Cortex of kidney (tissue), 1 donor: Measurements from ENCODE around the gene CFAP92.
"Not testable (repeated sequence)": the region's sequence is repeated elsewhere in the genome, so short reads cannot be mapped to it uniquely, and the experiment has no call there.

Source experiments
- DNase-seq: peaks from one replicate; lab custom pipeline; 2025; lab: John Stamatoyannopoulos, UW

CFAP92 gene

DNA sequence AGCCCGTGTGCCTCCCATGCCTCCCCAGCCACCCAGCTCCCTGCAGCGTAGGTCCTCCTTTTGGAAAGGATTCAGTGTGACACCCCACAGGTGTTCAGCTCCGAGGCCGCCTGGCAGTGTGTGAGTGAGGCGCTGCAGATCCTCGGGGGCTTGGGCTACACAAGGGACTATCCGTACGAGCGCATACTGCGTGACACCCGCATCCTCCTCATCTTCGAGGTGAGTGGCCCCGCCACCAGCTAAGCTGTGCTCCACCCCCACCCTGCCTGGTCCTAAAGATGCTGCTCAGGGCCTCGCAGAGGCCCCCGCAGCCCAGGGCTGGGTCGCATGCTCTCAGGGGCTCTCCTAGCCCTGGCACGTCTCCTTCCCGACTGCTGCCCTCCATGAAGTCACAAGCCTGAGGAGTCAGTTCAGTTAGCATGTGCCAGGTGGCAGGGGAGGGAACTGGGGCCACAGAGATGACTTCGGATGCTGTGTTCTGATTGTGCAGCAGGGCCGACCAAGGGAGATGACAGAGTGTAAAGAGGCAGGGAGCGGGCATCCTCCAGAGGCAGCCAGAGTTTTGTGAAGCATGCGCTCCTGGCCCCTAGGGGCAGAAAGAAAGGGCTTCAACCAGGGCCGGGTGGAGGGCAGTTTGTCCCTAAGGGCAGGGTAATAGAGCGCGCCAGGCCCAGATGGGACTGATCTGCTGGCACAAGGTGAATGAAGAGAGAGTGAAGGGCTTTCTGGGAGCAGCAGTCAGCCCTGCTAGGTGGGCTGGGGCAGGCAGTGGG is 87.7 kb downstream of the CFAP92 start:
- DNase-seq = no peak

DNA sequence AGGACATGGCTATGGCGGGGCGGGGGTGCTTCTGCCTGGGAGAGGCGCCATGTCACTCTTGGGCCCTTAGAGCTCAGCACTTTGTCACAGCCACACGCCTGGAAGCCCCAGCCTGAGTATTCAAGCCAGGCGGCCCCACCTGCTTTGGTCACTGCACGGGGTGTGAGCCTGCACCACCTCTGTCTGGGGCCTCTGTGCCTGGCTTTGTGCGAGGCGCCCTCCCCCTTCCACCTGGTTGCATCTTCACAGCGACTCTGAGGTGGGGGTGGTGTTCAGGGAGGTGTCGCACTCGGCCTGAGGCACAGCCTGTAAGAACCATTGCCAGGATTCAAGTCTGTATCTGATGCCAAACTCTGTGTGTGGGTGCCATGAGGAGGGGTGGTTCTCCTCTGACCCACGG is 90.4 kb downstream of the CFAP92 start:
- no peak for DNase-seq

DNA sequence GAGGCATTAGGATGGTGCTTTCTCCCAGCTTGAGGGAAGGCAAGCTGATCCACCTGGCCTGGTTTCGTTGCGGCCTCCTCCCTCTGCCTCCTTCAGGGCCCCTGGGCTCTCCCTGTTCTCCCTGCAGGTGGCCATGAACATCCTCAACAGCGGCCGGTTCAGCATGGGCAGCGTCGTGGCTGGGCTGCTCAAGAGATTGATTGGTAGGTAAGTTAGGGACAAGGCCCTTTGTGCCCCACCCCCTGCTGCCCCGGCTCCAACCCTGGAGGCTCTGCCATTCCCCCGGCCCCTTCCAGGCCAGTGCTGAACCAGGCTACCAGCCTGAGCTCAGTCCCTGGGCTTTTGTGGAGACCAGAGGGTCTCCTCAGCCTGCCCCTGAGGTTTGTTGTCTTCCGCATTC is 91.5 kb downstream of the CFAP92 start:
- DNase-seq = no peak

DNA sequence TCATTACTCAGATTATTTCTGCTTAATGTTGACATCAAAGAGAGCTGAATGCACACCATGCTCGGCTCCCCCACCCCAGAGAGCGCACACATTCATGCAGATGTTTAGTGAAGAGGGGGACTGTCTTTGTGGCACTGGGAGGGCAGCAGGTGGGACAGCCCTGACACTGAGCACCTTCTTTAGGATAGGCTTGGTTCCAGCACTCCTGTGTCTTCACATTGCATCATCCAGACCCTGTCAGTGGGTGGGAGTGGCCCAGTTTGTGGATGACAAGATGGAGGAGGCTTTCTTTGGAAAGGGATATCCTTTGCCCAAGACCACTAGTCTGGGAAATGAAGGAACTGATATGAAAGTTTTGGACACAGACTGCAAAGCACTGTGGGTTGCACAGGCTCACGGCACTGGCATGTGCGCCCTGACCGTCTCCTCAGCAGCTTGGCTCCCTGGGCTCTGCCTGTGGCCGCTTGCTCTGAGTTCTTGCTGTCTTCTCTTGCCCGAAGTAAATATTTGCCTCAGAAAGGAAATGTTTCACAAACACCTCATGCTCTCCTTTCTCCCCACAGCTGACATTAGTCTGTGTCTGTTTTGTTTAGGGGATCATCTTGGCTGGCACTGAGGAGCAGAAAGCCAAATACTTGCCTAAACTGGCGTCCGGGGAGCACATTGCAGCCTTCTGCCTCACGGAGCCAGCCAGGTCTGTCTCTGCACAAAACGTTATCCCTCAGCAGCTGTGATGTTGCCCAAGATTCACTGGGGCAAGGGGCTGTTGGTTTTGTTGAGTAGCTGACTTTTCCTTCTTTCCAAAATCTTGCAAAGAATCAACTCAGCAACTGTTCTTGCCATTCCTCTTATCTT is 97.8 kb downstream of the CFAP92 start:
- DNase-seq = no peak

DNA sequence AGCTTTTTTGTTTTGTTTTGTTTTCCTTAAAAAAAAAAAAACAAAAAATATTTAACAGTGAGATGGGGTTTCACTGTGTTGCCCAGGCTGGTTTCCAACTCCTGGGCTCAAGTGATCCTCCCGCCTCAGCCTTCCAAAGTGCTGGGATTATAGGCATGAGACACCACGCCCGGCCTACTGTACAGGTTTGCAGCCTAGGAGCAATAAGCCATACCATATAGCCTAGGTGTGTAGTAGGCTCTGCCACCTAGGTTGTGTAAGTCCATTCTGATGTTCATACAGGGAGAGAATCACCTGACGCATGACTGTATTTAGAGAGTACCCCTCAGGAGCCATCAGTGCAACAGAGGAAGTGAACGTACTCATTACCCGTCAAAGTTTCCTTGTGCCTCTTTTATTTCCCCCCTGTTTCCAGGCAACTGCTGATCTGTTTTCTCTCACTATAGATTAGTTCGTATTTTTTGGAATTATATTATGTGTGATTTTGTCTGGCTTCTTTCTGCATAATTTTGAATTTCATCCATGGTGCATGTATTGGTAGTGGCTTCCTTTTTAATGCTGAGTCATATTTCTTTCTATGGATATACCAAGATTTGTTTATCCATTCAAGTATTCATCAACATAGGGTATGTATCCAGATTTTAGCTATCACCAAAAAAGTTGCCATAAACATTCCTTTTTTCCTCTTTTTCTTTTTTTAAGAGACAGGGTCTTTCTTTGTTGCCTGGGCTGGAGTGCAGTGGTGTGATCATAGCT is 104.6 kb downstream of the CFAP92 start:
- no peak for DNase-seq

DNA sequence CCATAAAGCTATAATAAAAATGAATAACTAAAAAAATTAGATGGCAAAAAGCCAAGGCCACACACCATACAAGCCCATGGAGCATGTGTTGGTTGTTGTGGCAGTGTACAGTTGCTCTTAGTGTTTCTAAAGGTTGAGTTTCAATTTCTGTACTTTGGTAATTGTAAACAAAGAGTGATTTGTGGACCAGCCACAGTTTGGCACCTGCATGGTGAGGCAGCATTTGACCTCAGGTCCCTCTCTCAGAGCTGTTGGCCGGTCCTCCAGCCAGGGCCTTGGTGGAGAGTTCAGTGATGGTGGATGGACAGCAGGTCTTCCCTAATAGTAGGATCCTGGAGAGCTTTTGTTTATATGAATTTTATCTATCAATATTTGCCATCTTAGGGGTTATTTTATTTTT is 108.9 kb downstream of the CFAP92 start:
- DNase-seq = no peak

DNA sequence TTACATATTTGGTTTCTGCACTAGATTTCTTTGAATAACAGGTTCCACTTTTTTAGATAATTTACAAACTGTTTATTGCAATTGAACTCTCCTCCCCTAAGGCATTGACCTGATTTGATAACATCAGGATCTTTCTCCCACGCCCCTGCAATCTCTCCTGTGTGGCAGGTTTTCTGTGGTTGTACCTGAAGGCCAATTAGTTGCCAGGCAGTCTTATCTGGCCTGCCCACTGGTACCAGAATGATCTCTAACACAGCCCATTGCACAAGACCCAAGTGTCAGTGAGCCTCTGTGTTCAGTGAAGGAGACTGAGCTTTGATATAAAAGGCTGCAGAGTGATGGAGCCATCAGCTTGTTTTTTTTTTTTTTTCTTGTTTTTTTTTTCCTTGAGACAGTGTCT is 111.2 kb downstream of the CFAP92 start:
- DNase-seq = no peak

DNA sequence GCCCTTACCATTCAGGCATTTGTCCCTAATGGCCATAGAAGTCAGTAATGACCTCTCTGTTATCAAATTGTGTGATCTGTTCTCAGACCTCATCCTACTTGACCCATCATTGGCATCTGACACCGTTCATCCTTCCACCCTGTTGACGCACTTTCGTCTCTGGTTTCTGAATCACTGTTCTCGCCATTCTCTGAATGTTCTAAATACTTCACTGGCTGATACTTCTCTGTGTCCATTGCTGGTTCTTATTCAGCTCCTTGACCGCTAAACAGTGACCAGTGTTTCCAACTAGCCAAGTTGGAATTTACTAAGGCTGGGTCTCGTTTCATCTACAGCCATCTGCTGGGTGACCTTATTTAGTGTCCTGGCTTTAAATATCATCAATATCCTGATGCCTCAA is 112.3 kb downstream of the CFAP92 start:
- DNase-seq = no peak

DNA sequence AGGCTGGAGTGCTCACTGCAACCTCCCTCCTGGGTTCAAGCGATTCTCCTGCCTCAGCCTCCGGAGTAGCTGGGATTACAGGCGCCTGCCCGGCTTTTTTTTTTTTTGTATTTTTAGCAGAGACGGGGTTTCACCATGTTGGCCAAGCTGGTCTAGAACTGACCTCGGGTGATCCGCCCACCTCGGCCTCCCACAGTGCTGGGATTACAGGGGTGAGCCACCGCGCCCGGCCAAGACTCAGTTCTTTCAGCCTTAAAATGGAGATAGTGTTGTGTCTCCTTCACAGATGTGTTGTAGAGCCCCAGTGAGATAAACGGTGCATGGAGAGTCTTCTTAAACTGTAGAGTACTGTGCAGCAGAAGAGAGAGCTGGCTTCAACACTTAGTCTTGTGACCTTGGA is 113.4 kb downstream of the CFAP92 start:
- not testable (repeated sequence) for DNase-seq

DNA sequence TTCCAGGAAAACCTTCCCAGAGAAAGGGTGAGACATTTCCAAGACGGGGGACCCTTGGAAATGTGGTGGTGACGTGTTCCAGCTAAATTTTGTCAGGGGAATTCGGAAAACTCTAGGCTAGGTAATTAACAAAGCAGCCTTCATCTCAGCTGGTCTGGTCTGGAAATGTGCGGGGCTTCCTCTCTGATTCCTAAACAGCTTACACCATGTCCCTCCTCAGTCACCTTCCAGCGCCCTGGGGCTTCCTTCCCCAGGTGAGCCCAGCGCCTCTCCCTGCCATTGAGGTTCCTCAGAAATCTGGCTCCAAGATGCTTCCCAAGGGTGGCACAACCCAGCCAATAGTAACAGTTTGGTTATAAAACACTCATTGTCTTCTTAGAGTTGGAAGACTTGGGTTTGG is 113.9 kb downstream of the CFAP92 start:
- no peak for DNase-seq

DNA sequence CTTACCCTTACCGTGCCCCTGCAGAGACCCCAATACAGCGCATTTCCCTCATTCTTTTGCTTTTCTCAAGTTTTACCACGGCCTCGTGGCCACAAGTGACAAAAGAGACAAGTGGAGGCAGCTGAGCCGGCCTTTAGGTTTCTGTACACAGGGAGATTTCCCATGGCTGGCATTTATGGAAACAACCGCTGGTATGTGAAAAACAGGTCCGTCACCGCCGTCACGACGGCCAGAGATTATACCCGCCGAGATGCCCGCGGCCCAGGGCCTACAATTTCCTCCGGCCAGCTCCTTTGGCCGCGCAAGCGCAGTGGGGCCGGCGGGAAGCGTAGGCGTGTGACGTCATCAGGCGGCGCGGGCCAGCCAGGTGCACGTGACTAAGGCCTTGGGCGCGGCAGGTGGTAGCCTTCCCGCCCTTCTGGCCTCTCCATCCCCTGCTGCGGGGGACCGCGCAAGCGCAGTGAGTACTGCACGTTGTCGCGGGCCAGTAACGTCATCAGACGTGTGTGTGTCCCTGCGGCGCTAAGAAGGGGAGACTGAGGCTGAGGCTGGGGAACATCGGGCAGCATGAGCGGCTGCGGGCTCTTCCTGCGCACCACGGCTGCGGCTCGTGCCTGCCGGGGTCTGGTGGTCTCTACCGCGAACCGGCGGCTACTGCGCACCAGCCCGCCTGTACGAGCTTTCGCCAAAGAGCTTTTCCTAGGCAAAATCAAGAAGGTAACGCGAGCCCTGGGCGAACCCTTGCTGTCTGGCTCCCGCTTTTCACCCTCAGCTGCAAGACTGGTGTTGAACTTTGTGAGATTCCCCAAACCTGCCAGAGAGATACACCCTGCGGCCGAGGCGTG is 114.5 kb downstream of the CFAP92 start, which contains the start of gene ACAD9:
TSS of gene ACAD9 (plus strand) at position 496 of the 845 bp plus-strand sequence. CDS start at position 568, 72 bp downstream.
- DNase-seq = peak; percentile 43

DNA sequence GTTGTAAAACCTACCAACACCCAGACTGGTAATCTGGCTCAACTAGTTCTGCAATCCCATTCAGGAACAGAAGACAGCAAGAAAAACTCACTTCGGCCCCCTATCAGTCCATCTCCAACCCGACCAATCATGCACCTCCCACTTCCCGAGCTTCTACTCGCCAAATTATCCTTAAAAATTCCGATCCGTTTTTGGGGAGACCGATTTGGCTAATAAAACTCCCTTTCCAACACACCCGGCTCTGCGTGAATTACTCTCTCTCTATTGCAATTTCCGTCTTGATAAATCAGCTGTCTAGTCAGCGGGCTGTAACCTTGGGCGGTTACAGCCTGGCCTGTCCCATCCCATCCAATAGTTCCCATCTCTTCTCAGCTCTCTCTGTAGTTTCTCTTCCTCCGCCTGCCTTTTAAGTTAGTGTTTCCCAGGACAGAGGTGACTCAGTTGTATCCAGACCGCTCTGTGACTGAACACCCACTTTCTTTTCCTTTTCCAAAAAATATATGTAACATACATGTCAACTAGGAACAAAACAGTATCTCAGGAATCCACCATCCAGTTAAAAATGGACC is 115.2 kb downstream of the CFAP92 start:
- no peak for DNase-seq

DNA sequence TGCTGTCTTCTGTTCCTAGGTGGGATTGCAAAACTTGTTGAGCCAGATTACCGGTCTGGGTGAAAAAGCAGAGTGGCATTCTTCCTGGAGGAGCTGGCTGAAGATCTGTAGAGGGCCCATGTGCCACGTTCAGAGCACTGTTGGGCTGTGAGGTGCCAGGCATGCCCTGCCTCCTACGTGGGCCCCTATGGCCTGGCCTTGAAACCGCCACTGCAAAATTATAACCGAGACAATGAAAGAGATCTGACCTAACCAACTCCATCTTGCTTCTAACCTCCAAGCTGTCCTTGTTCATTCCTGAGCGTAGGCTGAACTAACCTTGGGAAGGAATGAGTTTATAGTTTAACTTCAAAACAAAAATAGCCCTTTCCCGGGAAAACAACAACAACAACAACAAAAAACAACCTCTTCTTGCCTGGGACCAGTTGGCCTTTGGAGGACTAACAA is 115.8 kb downstream of the CFAP92 start:
- DNase-seq = no peak

DNA sequence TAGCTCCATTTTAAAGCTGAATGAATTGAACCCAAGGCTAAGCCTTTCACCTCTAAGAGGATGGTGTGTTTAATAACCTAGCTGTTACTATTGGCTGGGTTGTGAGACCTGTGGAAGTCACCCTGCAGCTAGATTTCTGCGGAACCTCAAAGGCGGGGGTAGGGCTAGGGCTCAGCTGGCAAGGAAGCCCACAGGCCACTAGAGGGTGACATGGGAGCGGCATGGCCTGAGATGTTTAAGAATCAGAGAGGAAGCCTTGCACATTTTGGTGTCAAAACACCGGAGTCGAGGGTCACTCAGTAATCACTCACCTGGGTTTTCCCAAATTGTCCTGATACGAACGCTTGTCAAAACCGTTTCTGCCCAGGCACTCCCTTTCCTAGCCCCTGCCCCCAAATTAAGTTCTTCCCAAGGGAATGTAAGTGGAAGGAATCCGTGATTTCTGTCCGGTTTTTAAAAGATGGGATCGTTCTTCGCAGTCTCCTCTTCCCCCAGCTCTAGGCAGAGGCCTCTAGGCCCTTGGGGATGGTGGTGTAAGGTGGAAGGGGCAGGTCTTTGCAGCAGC is 118.2 kb downstream of the CFAP92 start:
- DNase-seq = no peak

DNA sequence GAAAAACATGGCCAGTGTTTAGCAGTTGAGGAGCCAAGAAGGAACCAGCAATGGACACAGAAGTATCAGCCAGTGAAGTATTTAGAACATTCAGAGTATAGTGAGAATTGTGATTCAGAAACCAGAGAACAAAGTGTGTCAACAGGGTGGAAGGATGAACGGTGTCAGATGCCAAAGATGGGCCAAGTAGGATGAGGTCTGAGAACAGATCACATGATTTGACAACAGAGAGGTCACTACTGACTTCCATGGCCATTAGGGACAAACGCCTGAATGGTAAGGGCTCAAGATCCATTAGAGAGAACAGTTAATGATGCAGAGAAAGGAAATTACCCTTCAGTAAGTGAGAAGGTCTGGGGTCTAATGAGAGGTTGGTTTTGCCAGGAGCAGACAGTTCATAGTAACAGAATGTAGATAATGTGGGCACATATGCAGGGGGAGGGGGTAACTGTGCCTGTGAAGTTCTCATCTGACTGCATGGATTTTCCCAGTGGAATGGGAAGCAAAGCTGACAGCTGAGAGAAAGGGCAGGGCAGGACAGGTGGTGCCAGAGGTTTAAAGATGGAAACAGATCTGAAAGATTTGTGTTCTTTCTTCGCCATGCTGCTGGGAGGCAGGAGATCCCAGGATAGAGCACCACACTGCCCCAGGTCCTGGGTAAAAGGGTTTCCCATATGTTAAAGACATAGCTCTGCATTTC is 119.2 kb downstream of the CFAP92 start:
- DNase-seq = no peak

DNA sequence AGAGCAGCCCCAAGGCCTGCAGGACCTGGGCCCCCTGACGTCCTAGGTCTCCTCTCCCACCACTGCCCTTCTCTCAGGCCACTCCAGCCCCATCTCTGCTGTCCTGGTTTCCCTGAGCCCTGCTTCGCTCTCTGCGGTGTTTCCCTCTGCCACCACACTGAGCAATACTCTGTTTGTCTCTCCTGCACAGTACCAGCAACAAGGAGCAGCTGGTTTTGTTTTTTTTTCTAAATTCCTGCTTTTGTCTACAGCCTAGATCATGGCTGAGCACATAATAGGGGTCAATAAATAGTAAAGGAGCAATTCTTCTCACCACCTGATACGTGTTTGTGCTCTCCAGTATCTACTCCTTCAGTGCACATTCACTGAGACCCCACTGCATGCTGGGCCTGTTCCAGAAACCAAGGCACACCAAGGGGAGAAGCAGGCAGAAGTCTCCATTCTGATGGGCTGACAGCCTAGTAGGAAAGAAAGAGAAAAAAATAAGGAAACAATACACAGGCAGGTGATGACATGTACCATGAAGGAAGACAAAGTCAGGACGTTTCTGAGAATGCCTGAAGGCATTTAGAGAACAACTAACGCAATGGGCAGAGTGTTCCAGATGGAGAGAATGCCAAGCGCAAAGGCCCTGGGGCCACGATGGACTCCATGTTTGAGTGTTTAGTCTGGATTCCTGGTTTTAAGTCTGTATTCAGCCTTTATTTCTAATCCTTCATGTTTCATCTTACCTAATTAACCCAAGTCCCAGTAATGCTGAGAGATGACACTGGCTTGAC is 120.4 kb downstream of the CFAP92 start:
- DNase-seq = no peak

DNA sequence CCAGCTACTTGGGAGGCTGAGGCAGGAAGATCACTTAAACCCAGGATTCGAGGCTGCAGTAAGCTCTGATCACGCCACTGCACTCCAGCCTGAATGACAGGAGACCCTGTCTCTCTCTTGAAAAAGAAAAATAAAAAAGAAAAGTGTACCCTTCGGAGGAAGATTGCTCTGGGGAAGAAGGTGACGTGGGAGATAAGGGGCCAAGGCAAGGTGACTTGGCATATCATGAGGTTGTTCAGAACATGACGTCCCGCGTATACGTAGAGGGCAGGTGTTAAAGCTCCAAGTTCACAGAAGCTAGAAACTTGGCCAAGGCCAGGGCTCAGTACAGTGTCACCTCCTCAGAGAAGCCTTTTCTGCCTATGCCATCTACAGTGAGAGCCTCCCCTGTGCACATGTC is 121.1 kb downstream of the CFAP92 start:
- DNase-seq = no peak

DNA sequence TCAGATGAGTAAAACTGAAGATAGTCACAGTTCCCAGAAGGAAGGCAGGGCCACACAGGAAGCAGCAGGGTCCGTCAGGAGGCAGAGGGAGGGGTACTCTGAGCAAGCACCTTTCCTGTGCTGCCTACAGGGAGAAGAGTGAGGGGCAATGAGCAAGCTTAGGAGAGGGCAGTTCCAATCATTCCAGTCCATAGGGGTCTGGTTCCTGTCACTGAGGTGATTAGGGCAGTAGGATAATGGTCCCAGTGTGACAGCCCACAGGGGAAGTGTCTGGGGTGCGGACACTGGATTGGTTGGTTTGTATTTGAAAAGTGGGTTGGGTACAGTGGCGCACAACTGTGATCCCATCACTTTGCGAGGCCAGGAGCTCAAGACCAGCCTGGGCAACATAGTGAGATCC is 121.6 kb downstream of the CFAP92 start:
- no peak for DNase-seq

DNA sequence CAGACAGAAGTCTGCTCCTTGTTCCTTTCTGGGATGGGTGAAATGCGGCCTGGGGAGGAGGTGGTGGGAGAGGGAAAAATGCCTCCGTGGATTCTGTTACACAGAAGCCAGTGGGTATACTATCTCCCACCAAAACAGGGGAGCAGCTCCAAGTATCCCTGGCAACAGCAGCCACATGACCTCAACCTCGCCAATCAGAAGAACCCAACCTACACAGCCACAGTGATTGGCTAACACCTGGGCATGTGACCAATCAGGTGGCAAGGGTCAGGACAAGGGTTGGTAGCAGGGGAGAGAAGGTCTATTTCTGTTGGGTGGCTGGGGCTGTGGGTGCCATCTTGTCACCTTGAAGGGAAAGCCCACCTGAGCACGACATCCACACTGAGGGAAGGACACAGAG is 123.5 kb downstream of the CFAP92 start:
- no peak for DNase-seq
